GDM1 (cell line): ENCODE data around the gene SYTL1.

ENCODE experiments used
- DNase-seq: peaks from one replicate; lab custom pipeline; 2025; lab: John Stamatoyannopoulos, UW

SYTL1 gene

DNA sequence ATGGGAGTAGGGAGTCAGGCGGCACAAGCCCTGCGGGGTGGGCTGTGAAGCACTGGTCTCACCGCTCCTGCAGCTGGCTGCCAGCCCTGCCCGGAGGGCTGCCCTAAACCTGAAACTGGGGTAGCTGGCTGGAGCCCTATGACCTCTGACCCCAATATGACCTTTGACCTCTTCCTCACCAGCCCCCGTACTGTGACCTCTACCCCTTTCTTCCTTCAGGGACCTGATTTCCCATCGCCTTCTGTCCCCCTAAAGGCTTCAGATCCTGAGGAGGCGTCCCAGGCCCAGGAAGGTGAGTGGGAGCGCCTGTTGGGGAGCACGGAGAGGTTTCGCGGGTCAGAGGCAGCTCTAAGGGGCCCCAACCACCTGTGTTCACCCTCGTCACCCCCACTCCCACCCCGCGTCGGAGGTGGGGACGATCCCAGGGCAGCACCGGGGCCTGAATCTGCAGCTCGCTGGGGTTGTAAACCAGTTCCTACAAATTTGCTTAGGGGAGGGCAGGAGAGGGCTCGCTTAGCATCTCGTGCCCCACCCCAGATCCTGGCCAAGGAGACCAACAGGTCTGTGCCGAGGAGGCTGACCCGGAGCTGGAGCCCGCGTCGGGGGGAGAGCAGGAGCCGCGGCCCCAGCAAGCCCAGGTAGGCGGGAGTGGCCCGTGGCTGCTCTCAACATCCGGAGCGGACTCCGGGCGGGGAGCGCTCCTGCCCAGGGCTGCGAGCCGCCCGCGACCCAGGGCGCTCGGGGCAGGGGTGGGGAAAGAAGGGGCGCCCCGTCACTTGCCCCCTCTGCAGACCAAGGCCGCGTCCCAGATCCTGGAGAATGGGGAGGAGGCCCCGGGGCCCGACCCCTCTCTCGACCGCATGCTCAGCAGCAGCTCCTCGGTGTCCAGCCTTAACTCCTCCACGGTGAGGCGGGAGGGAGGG lies 7.3 kb downstream of the SYTL1 start:
- DNase-seq = no peak

DNA sequence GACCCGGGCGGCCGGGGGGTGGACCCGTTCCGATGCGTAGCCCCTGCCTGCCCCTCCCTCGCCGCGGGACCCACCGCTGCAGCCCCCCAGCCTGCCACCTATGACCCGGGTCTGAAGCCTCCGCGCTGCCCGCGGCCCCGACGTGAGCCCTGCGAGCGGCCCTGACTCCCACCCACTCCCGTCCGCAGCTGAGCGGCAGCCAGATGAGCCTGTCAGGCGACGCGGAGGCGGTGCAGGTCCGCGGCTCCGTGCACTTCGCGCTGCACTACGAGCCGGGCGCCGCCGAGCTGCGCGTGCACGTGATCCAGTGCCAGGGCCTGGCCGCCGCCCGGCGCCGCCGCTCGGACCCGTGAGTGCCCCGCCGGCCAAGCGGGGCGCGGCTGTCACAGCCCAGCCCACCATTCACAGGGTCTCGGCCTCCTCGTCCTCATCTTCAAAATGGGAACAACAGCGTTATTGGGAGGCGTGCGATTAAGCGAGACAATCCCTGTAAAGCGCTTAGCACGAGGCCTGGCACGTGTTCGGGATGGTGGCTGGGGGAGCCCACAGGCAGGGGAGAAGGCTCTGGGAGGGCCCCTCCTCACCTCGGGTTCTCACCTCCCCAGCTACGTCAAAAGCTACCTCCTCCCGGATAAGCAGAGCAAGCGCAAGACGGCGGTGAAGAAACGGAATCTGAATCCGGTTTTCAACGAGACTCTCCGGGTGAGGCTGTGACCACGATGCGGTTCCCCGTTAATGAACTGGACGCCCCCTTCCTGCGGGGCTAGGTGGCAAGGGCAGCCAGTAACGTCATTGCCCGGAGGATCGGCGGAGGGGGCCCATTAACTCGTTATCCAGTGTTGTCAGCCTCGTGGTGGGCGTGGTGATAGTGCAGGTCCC lies 8.2 kb downstream of the SYTL1 start:
- no peak for DNase-seq

DNA sequence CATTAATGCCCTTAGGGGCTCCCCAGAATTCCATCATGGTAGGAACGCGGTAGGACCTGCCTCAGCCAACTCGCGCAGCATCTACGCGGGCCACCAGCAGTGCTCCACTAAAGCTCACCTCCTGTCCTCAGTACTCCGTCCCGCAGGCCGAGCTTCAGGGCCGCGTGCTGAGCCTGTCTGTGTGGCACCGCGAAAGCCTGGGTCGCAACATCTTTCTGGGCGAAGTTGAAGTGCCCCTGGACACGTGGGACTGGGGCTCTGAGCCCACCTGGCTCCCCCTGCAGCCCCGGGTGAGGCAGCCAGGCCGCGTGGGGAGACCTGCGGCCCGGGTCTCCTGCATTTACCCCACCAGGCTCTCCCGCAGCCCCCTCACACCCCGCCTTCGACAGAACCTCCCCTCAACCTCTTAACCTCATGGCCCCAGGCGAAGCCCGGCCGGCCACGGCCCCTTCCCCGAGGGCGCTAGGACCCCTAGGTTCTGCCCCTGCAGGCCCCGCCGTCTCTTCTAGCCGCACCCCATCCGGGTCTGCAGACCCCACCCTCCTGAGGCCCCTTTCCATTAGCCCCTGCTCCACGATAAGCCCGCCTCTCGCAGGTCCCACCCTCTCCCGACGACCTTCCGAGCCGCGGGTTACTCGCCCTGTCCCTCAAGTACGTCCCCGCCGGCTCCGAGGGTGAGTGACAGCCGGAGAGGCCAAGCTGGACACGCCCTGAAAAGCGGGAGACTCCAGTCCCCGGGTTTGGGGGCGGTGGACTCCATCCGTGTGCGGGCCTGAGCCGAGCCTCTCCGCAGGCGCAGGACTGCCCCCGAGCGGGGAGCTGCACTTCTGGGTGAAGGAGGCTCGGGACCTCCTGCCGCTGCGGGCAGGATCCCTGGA lies 9.1 kb downstream of the SYTL1 start:
- no peak for DNase-seq

DNA sequence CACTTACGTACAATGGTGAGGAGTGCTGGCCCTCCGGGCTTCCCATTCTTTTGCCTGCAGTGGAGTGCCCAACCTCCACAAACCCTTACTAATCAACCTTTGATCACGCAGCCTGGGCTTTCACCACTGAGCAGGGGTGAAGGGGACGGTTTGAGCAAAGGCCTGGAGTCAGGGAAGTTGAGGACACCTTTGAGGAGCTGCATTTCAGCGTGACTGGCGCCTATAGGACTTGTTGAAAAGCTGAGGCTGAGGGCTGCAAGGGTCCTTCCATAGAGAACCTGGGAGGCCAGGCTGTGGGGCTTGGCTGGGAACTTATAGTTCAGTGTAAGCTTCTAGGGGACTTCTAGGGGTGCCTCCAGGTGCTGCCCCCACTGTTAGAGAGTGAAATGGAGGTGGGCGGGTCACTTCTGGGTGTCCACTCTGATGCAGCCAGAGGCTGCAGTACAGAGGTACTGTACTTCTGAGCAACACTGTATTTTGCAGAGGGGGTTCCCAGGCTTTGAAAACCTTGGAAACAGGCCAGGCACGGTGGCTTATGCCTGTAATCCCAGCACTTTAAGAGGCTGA lies 9.8 kb downstream of the SYTL1 start:
- DNase-seq = no peak

DNA sequence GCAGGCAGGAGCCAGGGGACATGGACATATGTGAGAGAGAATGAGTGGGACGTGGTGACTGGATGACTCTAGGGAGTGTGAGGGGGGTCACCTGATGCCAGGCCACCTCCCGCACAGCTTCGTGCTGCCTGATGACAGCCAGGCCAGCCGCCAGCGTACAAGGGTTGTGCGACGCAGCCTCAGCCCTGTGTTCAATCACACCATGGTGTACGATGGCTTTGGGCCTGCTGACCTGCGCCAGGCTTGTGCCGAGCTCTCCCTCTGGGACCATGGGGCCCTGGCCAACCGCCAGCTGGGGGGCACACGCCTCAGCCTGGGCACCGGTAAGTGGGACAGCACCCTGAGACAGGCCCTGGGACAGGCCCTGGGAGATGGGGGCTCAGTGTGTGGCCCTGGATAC lies 11.3 kb downstream of the SYTL1 start:
- no peak for DNase-seq

DNA sequence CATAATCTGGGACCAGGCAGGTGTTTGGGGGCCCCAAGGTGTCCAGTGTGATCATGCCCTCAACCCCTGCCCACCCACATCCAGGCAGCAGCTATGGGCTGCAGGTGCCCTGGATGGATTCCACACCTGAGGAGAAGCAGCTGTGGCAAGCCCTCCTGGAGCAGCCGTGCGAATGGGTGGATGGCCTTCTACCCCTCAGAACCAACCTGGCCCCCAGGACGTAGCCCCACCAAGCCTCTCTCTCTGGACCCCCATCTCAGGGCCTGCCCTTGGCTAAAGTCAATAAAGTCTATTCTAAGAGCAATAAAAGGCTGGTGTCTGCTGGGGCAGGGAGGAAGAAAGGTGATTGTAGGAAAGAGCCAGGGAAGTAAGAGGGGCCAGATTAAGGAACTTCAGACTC lies 11.8 kb downstream of the SYTL1 start:
- DNase-seq = no peak

DNA sequence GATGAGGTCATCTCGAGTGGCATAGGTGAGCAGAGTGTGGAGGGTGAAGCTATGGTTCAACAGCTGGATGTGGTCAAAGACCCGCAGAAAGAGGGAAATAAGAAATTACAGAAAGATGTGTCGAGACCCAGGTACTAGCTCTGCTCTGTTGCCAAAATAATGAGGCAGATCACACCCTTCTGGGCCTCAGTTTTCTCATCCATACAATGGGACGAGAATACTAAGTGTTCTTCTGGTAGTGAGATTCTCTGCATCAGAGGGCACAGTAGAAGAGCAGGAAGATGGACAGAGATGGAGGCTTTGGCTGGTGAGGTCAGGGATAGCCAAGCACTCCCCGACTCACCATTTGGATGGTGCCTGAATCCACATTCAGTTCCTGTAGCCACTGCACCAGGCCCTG lies 13.9 kb downstream of the SYTL1 start:
- DNase-seq = no peak

DNA sequence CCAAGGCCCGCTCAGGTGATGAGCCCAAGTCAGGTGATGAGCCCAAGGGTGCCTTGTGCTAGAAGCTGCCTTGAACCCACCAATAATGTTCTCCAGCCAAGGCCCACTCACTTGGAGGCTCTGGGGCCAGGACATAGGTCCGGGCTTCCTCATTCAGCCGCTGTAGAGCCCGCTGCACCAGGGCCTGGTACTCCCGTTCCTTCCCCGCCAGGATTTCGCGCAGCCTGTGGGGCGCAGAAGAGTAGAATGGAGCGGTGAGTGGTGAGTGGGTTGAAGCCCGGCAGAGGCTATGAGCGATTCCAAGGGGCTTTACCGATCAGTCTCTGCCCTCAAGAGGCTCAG lies 14.4 kb downstream of the SYTL1 start:
- DNase-seq = no peak

DNA sequence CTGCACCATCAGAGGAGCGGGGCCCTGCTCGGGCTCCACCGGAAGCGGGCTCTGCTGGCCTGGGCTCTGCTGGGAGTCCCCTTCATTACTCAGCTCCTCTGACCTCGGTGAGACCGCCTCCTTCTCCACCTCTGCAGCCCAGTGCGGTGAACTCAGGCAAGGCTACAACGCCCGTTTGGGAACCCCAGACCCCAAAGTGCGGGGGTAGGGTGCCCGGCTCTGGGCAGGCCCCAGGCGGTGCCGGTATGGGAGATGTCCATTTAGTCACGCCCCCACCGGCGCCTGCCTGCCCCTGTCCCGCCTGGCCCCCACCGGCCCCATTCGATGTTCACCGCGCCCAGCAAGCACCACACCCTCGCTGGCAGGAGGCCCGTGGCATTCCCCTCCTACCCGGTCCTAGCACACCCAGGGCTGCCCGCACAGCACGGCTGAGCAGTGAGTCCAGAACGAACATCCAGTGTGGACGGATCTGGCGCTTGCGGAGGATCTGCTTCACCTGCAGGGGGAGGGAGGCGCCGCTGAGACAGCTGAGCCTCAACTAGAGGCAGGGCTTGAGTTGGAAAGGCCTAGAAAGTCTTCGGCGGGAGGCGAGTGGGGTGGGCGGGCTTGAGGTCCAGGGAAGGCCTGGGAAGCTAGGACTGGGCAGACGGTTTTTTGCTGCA lies 14.9 kb downstream of the SYTL1 start:
- no peak for DNase-seq

DNA sequence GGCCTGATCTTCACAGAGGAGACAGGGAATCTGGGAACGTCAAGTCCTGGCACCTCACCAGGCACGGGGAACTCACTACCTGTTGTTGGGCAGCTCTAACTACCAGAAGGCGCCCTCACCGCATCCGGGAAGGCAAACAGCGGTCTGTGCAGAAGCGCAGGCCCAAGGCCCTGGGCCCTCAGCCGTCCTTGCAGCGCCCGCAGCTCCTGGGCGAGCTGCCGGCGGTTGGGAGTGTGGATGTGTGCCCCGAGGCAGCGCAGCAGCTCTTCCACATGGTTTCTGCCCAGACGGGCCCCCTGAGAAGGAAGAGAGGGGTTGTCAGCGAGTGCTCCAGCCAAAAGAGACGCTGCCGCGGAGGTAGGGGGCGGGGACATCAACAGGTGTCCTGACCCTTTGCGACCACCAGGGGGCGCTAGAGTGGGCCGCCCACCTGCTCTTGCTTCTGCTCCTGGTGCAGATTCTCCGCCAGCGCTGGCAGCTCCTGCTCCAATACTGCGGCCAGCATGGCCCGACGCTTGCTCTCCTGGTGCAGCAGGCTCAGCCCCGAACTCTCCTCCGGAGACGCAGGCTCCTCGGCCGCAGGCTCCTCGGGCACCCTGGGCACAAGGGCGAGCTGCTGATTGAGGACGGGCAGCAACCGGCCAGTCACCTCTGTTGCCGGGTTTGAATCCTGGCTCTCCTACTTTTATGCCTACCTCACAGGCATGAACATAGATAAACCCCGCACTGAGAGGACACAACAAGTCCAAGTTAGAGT lies 15.6 kb downstream of the SYTL1 start:
- DNase-seq = peak; percentile 38

DNA sequence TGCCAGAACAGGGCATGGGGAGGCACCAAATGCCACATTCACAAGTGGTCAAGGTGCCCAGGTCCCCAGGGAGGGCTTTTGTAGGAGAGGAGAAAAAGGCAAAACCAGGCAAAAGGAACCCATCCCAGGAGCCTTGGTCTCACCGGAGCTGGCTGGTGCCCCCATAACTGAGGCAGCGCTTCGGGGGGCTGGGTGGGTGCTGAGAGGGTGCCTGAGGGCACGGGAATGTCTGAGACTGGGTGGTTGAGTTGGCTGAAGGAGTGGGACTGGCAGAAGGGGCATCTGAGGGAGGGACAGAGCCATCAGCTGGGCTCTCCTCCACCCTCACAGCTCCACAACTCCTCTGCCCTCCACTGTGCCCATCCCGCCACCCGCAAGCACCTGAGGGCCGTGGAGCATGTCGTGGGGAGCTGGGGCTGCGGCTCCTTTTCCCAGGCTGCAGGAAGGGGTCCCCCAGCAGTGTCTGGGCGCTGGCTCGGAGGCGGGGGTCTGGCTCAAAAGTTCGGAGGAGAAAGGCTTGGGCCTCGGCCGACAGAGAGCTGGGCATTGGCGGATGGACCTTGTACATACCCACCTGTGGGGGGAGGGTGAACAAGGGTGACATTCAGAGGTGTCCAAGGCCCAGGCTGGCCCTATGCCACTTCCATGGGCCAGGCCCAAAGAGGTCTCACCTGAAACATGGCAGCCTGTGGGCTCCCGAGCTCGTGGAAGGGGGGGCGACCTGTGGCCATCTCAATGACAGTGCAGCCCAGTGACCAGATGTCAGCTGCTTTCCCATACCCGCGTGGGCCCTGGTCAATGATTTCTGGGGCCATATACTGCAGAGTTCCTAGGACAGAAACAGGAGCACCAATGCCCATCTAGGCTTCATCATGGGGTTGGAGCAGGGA lies 16.5 kb downstream of the SYTL1 start:
- no peak for DNase-seq

DNA sequence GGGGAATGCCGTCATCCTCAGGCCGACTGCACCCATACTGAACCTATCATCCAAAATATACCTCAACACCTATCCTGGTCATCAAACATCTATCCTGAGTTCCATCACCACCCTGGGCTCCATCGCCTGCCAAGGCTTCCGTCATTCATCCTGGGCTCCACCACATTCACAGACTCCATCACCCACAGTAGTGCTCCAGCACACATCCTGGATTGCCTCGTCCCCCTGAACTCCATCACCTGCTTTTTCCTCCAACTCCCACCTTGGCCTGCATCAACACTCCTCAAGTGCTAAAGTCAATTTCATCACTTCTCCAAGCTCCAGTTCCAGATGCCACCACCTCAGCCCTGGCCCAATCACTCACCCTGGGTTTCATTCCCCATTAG lies 17.1 kb downstream of the SYTL1 start:
- DNase-seq = no peak

DNA sequence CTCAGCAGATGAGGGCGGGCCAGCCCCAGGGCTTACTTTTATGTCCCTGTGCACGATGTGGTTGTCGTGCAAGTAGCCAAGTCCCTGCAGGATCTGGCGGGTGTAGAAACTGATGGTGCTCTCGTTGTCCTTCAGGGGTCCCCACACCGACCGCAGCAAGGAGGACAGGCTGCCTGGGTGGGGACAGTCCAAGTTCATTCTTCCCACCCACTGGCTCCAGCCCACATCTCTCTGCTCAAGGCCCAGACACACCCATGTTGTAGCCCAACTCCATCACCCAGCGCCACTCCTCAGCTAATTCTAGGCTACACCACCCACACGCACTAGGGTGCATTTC lies 18.0 kb downstream of the SYTL1 start:
- DNase-seq = no peak

DNA sequence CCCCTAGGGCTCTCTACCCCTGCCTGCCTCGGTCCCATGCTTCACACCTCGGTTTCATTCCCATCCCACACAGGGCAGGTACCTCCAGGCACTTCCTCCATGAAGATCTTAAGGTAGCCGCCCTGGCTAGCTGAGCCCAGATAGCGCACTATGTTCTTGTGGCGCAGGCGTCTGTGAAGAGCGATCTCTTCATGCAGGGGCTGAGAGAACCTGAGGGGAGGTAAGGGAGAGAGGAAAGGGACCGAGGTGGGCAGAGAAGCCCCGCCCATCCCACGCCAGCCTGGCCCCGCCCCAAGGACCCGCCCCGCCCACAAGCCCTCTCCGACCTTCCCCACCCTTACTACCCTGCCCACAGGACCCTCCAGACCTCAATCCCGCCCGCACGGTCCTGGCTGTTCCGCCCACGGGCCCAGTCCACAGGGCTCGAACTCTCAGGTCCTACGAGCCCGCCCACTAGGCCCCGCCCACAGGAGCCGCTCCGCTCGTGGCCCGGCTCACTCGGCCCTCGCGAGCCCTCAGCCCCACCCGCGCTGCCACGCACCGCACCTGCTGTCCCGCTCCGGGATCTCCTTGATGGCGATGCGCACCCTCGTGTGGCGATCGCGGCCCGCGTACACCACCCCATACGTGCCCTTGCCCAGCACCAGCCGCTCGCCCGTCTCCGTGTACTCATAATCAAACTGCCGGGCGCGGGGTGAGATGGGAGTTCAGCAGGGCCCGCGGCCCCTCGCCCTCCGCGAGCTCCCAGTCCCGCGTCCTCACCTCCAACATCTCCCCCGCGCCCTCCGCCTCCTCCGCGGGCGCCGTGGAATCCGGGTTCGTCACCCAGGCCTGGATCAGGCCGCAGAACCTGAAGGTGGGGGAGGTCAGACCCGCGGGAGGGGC lies 18.6 kb downstream of the SYTL1 start:
- no peak for DNase-seq

DNA sequence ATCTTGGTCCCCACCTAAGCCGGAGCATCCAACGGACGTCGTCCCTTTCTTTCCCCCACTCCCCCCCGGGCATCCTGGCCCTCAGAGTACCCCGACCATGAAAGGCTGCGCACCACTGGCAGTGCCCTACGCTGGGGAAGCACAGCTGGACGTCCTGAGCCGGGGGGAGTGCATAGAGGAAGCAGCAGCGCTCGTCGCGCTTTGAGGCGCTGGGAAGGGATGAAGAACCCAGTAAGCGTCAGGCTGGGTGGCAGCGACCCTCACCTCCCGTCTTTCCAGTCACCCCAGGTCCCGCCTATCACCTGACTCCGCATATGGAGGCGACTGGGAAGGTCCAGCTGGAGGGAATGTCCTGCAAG lies 19.2 kb downstream of the SYTL1 start:
- DNase-seq = no peak

DNA sequence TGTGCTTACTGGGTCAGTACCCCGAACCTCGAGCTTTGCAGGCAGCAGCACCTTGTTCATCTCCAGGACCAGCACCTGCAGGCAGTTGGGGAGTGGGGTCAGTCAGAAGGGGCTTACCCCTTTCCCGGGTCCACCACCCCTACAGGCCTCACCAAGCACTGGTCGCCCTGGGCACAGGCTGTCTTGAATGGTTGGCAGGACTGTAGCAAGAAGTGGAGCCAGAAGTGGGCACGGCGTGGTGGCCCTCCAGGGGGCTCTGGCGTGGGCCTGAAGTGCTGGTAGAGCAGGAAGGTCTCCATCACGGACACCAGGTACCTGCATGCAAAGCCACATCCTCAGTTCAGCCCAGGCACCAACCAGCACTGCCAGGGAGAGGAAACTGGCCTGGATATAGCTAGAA lies 19.7 kb downstream of the SYTL1 start:
- no peak for DNase-seq

DNA sequence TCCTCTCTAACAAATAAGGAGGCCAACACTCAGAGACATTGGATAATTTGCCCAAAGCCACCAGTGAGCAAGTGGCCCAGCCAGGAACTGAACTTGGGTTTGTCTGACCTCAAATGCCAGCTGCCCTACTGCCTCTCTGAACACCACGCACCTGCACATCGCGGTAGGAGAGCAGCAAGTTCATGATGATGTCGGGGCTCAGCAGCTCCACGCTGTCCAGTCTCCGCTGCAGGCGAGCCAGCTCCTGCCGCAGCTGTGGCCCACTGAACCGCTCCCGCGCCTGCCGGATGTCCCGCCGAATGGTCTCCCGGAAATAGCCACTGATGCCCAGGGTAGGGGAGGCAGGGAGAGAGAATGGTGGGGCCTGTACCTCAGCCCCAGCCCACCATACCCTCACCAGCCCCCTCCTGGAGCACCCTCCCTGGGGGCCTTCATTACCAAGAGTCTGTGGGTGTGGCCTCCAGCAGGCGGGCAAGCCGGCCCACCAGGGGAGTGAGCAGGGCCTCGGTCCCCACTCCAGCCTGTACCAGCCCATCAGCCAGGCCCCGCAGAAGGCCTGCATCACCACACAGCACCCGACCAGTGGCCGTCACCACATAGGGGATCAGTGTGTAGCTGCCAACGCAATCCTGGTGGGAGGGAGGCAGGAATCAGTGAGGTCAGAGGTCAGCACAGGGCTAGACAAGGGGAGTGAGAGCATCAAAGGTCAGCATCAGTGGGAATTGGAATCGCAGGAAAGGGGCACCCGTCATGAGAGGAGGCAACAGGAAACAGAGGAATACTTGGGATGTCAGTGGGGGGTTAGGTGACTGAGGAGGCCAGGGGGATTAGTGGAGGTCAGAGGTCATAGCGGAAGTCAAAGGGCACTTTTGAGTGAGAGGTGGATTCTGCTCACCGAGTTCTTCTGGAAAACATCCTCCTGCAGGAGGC lies 22.2 kb downstream of the SYTL1 start:
- DNase-seq = no peak
